PC-3 (cell line): Measurements from ENCODE around the gene MOK.

Experiments used
- EZH2 ChIP-seq: fragments of 300-600 bp; sonication (generic); IDR thresholded peaks from one replicate; pipeline ENCODE4 v1.6.1; 2017; ENCODE audit warnings: antibody characterized with exemption, mild to moderate bottlenecking, low read length; ENCODE audit not compliant: unreplicated experiment
- TF ChIP-seq, protein P1 (sequence below): fragments of 300-600 bp; sonication (generic); conservative IDR thresholded peaks from 2 replicates; pipeline ENCODE4 v1.5.1; 2017; ENCODE audit warnings: antibody characterized with exemption, low read depth, mild to moderate bottlenecking, low read length

DNA sequence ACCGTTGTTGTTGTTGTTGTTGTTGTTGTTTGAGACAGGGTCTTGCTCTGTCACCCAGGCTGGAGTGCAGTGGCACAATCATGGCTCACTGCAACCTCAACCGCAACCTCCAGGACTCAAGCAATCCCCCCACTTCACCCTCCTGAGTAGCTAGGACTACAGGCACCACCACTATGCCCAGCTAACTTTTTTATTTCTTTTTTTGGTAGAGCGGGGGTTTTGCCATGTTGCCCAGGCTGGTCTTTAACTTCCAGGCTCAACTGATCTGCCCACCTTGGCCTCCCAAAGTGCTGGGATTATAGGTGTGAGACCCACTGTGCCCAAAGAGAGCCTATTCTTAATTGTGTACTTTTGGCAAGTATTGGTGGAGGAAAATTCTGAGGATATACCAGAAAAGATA is 25.7 kb downstream of the MOK start:
- TF ChIP-seq, protein P1, sequence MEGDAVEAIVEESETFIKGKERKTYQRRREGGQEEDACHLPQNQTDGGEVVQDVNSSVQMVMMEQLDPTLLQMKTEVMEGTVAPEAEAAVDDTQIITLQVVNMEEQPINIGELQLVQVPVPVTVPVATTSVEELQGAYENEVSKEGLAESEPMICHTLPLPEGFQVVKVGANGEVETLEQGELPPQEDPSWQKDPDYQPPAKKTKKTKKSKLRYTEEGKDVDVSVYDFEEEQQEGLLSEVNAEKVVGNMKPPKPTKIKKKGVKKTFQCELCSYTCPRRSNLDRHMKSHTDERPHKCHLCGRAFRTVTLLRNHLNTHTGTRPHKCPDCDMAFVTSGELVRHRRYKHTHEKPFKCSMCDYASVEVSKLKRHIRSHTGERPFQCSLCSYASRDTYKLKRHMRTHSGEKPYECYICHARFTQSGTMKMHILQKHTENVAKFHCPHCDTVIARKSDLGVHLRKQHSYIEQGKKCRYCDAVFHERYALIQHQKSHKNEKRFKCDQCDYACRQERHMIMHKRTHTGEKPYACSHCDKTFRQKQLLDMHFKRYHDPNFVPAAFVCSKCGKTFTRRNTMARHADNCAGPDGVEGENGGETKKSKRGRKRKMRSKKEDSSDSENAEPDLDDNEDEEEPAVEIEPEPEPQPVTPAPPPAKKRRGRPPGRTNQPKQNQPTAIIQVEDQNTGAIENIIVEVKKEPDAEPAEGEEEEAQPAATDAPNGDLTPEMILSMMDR = no peak
- TF ChIP-seq EZH2 = no peak
